GM12878 (cell line): Measurements from ENCODE around the gene PEF1. TPM values are rescaled to one million over a fixed set of nuclear protein-coding genes. Genes with fewer than 3 reads are reported as not detected.
A peak's percentile ranks its signal among the peaks of the same experiment; 100 is the strongest.

Source experiments
- ATF7 ChIP-seq: fragments of 450-650 bp; IDR thresholded peaks from 2 replicates; pipeline ENCODE4 v1.6.1; 2016; ENCODE audit warnings: low read depth, mild to moderate bottlenecking
- BHLHE40 ChIP-seq, 2 experiments: fragments of 450-650 bp in 1 of 2; IDR thresholded peaks; 2 replicates each; pipeline ENCODE4 v1.6.1; 2011 to 2017; ENCODE audit warnings: low read depth in 2 of 2, borderline replicate concordance in 1 of 2, improper control_type of control experiment in 1 of 2, low read length in 1 of 2, mild to moderate bottlenecking in 1 of 2
- CBX3 ChIP-seq: fragments of 200-600 bp; sonication (generic); IDR thresholded peaks from 2 replicates; pipeline ENCODE4 v1.6.1; 2016; ENCODE audit warnings: low read depth, borderline replicate concordance
- CBX5 ChIP-seq: sonication (generic); IDR thresholded peaks from 2 replicates; pipeline ENCODE4 v1.6.1; 2016; ENCODE audit warnings: low read depth, moderate library complexity, mild to moderate bottlenecking, inconsistent platforms
- HDAC6 ChIP-seq: fragments of 200-600 bp; sonication (generic); IDR thresholded peaks from one replicate; pipeline ENCODE4 v1.8.0; 2017; ENCODE audit warnings: antibody characterized with exemption; ENCODE audit not compliant: unreplicated experiment
- MXI1 ChIP-seq: fragments of 150-350 bp; IDR thresholded peaks from 2 replicates; pipeline ENCODE4 v1.6.1; 2011; ENCODE audit warnings: low read depth, mild to moderate bottlenecking, inconsistent platforms, low read length, improper control_type of control experiment
- NFYA ChIP-seq: IDR thresholded peaks from 2 replicates; pipeline ENCODE4 v1.6.1; 2011; ENCODE audit warnings: low read depth, mild to moderate bottlenecking, low read length, improper control_type of control experiment, borderline replicate concordance
- POU2F2 ChIP-seq: IDR thresholded peaks from 3 replicates; pipeline ENCODE4 v1.6.1; 2011; ENCODE audit warnings: low read depth, mild to moderate bottlenecking, low read length, borderline replicate concordance
- SIX5 ChIP-seq: IDR thresholded peaks from 2 replicates; pipeline ENCODE4 v1.6.1; 2011; ENCODE audit warnings: mild to moderate bottlenecking, low read depth, low read length, moderate library complexity; ENCODE audit not compliant: severe bottlenecking
- SMC3 ChIP-seq: IDR thresholded peaks from 2 replicates; pipeline ENCODE4 v1.6.1; 2011; ENCODE audit warnings: low read length, improper control_type of control experiment, borderline replicate concordance
- SP1 ChIP-seq: IDR thresholded peaks from one replicate; pipeline ENCODE4 v1.6.1; 2011; ENCODE audit warnings: low read depth, low read length
- polyA plus RNA-seq, 11 experiments: library from polyadenylated mRNA; depleted of rRNA in 4 of 11; unstranded in 6 of 11; stranded (reverse) in 5 of 11; fragments of >200 nt; fragmentation: Nextera tagmentation in 4 of 11; fragmentation: Illumina TruSeq in 1 of 11; extraction: Ambion mirVana in 4 of 11; extraction: Trizol in 1 of 11; gene quantifications; 1 replicate in 1 of 11; 2 replicates in 10 of 11; pipeline versions ENCODE4 v1.2.1 to v1.2.3, GENCODE V29; 2011 to 2016; ENCODE audit warnings: inconsistent platforms in 2 of 11, missing spikeins in 2 of 11, low read depth in 1 of 11
- total RNA-seq, 4 experiments: library from RNA; depleted of rRNA in 3 of 4; stranded (reverse); fragments of >200 nt in 3 of 4; fragmentation: Illumina TruSeq in 1 of 4; extraction: Trizol in 1 of 4; gene quantifications; 2 replicates each; pipeline versions ENCODE4 v1.2.1 to v1.2.3, GENCODE V29; 2013 to 2021
- TF ChIP-seq, protein P1 (sequence below): fragments of 450-650 bp; formaldehyde crosslinking; IDR thresholded peaks from 2 replicates; pipeline ENCODE4 v1.4.0; 2020; ENCODE audit warnings: mild to moderate bottlenecking, moderate library complexity
- TF ChIP-seq, protein P2 (sequence below): IDR thresholded peaks from 2 replicates; pipeline ENCODE4 v1.6.1; 2011; ENCODE audit warnings: mild to moderate bottlenecking, low read depth, low read length, moderate library complexity; ENCODE audit not compliant: insufficient replicate concordance
- TF ChIP-seq, protein P3 (sequence below): fragments of 450-650 bp; IDR thresholded peaks from 2 replicates; pipeline ENCODE4 v1.6.1; 2017; ENCODE audit warnings: mild to moderate bottlenecking, moderate library complexity
- TF ChIP-seq, protein P4 (sequence below): fragments of 450-650 bp; conservative IDR thresholded peaks from 2 replicates; pipeline ENCODE4 v1.6.1; 2017; ENCODE audit warnings: mild to moderate bottlenecking, moderate library complexity
- TF ChIP-seq, protein P5 (sequence below): fragments of 450-650 bp; IDR thresholded peaks from 2 replicates; pipeline ENCODE4 v1.6.1; 2017; ENCODE audit warnings: borderline replicate concordance

Gene PEF1
- total and polyA plus RNA-seq, 10 of the 15 experiments (the other 5 are each of a cell fraction or from before 2014, with no cell fraction given) = 27.1 to 107 (median 79.0) TPM

DNA sequence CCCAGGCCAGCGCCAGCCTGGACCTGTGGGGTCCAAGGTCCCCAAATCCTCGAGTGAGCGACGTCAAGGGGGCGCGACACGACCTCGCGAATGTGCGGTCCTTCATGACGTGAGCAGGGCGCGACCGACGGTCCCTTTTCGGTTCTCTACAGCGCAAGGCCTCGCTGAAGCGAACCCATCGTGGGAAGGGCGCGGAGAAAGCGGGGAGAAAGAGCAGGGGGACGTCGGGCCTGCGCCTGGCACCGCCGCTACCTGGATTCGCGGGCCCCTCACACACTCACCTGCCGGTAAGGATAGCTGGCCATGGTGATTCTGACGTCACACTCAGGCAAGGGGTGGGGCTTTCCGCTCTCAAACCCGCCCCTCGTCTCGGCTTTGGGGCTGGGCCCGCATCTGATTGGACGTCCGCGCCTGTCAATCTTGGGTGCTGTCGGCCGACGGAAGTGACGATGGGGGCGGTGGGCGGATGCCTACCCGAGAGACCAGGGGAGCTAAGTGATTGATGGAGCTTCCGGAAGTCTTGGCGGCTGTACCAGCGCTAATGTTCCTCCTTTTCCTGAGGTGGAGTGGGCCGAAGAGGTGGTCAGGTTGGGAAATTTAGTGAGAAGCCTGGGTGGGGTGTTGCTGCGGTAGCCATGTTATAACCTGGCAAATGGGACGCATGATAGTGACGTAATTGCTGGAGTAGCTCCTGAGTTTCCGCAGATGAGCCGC is at the start of gene PEF1 (continued):
- TF ChIP-seq, protein P1, sequence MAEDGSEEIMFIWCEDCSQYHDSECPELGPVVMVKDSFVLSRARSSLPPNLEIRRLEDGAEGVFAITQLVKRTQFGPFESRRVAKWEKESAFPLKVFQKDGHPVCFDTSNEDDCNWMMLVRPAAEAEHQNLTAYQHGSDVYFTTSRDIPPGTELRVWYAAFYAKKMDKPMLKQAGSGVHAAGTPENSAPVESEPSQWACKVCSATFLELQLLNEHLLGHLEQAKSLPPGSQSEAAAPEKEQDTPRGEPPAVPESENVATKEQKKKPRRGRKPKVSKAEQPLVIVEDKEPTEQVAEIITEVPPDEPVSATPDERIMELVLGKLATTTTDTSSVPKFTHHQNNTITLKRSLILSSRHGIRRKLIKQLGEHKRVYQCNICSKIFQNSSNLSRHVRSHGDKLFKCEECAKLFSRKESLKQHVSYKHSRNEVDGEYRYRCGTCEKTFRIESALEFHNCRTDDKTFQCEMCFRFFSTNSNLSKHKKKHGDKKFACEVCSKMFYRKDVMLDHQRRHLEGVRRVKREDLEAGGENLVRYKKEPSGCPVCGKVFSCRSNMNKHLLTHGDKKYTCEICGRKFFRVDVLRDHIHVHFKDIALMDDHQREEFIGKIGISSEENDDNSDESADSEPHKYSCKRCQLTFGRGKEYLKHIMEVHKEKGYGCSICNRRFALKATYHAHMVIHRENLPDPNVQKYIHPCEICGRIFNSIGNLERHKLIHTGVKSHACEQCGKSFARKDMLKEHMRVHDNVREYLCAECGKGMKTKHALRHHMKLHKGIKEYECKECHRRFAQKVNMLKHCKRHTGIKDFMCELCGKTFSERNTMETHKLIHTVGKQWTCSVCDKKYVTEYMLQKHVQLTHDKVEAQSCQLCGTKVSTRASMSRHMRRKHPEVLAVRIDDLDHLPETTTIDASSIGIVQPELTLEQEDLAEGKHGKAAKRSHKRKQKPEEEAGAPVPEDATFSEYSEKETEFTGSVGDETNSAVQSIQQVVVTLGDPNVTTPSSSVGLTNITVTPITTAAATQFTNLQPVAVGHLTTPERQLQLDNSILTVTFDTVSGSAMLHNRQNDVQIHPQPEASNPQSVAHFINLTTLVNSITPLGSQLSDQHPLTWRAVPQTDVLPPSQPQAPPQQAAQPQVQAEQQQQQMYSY (CRISPR knock-in tag) = no peak
- TF ChIP-seq, protein P2, sequence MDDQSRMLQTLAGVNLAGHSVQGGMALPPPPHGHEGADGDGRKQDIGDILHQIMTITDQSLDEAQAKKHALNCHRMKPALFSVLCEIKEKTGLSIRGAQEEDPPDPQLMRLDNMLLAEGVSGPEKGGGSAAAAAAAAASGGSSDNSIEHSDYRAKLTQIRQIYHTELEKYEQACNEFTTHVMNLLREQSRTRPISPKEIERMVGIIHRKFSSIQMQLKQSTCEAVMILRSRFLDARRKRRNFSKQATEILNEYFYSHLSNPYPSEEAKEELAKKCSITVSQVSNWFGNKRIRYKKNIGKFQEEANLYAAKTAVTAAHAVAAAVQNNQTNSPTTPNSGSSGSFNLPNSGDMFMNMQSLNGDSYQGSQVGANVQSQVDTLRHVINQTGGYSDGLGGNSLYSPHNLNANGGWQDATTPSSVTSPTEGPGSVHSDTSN = peak; percentile 99
- TF ChIP-seq, protein P3, sequence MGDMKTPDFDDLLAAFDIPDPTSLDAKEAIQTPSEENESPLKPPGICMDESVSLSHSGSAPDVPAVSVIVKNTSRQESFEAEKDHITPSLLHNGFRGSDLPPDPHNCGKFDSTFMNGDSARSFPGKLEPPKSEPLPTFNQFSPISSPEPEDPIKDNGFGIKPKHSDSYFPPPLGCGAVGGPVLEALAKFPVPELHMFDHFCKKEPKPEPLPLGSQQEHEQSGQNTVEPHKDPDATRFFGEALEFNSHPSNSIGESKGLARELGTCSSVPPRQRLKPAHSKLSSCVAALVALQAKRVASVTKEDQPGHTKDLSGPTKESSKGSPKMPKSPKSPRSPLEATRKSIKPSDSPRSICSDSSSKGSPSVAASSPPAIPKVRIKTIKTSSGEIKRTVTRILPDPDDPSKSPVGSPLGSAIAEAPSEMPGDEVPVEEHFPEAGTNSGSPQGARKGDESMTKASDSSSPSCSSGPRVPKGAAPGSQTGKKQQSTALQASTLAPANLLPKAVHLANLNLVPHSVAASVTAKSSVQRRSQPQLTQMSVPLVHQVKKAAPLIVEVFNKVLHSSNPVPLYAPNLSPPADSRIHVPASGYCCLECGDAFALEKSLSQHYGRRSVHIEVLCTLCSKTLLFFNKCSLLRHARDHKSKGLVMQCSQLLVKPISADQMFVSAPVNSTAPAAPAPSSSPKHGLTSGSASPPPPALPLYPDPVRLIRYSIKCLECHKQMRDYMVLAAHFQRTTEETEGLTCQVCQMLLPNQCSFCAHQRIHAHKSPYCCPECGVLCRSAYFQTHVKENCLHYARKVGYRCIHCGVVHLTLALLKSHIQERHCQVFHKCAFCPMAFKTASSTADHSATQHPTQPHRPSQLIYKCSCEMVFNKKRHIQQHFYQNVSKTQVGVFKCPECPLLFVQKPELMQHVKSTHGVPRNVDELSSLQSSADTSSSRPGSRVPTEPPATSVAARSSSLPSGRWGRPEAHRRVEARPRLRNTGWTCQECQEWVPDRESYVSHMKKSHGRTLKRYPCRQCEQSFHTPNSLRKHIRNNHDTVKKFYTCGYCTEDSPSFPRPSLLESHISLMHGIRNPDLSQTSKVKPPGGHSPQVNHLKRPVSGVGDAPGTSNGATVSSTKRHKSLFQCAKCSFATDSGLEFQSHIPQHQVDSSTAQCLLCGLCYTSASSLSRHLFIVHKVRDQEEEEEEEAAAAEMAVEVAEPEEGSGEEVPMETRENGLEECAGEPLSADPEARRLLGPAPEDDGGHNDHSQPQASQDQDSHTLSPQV = no peak; the same call in 1 of the 2 replicates
- TF ChIP-seq CBX3 = no peak
- 0 out of 3 replicates have a peak, but pooled peaks have one; percentile 11 for TF ChIP-seq POU2F2
- TF ChIP-seq, protein P4, sequence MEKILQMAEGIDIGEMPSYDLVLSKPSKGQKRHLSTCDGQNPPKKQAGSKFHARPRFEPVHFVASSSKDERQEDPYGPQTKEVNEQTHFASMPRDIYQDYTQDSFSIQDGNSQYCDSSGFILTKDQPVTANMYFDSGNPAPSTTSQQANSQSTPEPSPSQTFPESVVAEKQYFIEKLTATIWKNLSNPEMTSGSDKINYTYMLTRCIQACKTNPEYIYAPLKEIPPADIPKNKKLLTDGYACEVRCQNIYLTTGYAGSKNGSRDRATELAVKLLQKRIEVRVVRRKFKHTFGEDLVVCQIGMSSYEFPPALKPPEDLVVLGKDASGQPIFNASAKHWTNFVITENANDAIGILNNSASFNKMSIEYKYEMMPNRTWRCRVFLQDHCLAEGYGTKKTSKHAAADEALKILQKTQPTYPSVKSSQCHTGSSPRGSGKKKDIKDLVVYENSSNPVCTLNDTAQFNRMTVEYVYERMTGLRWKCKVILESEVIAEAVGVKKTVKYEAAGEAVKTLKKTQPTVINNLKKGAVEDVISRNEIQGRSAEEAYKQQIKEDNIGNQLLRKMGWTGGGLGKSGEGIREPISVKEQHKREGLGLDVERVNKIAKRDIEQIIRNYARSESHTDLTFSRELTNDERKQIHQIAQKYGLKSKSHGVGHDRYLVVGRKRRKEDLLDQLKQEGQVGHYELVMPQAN = peak; percentile 66
- TF ChIP-seq ATF7 = peak; percentile 99
- TF ChIP-seq SP1 = peak; percentile 89
- TF ChIP-seq SMC3 = no peak
- peak; percentile 74 for TF ChIP-seq MXI1
- no peak; the same call in 1 of the 2 replicates for TF ChIP-seq NFYA
- peak; percentile 66 for TF ChIP-seq SIX5
- TF ChIP-seq HDAC6 = no peak
- TF ChIP-seq, protein P5, sequence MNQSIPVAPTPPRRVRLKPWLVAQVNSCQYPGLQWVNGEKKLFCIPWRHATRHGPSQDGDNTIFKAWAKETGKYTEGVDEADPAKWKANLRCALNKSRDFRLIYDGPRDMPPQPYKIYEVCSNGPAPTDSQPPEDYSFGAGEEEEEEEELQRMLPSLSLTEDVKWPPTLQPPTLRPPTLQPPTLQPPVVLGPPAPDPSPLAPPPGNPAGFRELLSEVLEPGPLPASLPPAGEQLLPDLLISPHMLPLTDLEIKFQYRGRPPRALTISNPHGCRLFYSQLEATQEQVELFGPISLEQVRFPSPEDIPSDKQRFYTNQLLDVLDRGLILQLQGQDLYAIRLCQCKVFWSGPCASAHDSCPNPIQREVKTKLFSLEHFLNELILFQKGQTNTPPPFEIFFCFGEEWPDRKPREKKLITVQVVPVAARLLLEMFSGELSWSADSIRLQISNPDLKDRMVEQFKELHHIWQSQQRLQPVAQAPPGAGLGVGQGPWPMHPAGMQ = no peak
- TF ChIP-seq BHLHE40 (IDR thresholded peaks at IDR 0.05; ENCODE audit: borderline replicate concordance in 1 of 2, low read depth in 2 of 2, low read length in 1 of 2) = peak; percentile 5 to 79; a peak in 2 of 4 replicates
- TF ChIP-seq CBX5 = no peak
